ENCODE data around the gene HAGH. TPM values are rescaled to one million over a fixed set of nuclear protein-coding genes. Genes with fewer than 3 reads are reported as not detected.

The HAGH gene
- total RNA-seq, 6 donors from 2014 or later = 84.5 to 251 (median 122) TPM

DNA sequence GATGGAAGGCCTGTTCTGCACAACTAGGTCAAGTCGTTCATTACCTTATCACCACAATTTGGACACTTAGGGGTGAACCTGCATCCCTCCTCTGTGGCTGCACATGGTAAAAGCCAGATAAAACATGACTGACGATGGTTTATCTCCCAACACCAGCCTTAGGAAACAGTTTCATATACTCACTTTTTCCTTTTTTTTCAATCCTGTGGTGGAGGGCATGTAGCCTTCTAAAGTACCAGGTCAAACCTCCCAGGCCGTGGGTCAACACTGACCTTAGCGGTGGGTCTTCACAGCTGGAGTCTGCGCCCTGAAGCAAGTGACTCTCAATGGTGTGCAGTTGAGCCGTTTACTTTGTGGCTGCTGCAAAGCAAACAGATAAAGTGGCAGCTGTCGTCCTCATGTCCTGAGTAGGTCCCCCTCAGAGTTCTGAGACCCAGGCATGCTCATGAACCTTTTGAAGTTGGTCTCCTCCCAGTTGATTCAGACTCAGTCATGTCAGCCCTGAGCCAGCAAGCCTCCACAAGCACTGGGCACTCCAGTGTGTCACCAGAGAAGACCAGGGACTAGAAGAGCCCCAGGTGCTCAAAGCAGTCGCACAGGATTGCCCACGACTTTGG is 6.3 kb upstream of the HAGH start:
- Histone ChIP-seq H3K4me1 (peaks cover 12 to 17% (median 14%) of the 10 kb centered on the region in 4 donors), H3K27me3 (no peaks in the 10 kb centered on the region), H3K27ac (no peak overlapping the region), H3K4me3 (no peak overlapping the region), H3K9me3 (no peaks in the 10 kb centered on the region), H3K36me3 (peaks cover 0 to 3% (median 0%) of the 10 kb centered on the region in 4 donors)
- DNase-seq (no peak), ATAC-seq (ENCODE audit: low FRiP score in 2 of 2) (no peak)
- 70 to 79% methylated on average over 9 of the region's 9 CpGs for WGBS, 2 donors
- TF ChIP-seq EP300 (IDR thresholded peaks at IDR 0.05) = no peak
- TF ChIP-seq, protein P1, sequence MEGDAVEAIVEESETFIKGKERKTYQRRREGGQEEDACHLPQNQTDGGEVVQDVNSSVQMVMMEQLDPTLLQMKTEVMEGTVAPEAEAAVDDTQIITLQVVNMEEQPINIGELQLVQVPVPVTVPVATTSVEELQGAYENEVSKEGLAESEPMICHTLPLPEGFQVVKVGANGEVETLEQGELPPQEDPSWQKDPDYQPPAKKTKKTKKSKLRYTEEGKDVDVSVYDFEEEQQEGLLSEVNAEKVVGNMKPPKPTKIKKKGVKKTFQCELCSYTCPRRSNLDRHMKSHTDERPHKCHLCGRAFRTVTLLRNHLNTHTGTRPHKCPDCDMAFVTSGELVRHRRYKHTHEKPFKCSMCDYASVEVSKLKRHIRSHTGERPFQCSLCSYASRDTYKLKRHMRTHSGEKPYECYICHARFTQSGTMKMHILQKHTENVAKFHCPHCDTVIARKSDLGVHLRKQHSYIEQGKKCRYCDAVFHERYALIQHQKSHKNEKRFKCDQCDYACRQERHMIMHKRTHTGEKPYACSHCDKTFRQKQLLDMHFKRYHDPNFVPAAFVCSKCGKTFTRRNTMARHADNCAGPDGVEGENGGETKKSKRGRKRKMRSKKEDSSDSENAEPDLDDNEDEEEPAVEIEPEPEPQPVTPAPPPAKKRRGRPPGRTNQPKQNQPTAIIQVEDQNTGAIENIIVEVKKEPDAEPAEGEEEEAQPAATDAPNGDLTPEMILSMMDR (IDR thresholded peaks at IDR 0.05) = no peak
- no peak for TF ChIP-seq POLR2AphosphoS5 (IDR thresholded peaks at IDR 0.05)

DNA sequence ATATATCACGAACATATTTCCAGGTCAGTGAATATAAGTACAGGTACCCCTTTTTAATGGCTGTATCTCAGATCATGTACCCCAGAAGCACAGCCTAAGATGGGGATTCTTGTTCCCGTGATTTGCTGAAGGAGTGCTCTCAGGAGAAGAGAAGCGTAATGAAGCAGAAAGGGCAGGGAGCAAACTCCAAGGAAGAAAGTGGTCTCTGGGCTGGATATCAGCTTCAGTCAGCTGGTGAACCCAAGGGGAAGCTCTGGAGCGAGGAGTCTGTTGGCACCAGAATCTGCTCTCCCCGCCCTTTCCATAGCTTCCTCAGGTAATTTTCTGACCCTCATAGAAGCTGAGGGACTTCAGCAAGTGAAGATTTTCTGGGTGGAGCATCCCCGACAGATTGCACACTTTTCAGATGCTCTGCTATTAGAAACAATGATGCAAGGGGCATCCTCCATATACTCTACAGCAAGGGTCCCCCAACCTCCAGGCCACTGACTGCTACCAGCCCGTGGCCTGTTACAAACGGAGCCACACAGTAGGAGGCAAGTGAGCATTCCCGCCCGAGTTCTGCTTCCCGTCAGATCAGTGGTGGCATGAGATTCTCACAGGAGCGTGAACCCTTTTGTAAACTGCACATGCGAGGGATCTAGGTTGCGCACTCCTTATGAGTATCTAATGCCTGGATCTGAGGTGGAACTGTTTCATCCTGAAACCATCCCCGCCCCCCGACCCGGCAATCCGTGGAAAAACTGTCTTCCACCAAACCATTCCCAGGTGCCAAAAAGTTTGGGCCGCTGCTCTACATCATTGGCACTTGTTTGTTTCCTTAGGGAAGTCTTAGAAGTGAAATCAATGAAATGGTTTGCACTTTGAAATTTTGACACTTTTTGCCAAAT is 4.8 kb upstream of the HAGH start:
- Histone ChIP-seq H3K4me3 (no peak overlapping the region), H3K27me3 (no peaks in the 10 kb centered on the region), H3K9me3 (no peaks in the 10 kb centered on the region), H3K27ac (no peak overlapping the region), H3K4me1 (peaks cover 12 to 26% (median 19%) of the 10 kb centered on the region in 4 donors), H3K36me3 (peaks cover 0 to 3% (median 0%) of the 10 kb centered on the region in 4 donors)
- 88 to 92% methylated on average over 19 of the region's 19 CpGs for WGBS, 2 donors
- no peak for DNase-seq
- no peak for ATAC-seq (ENCODE audit: low FRiP score in 2 of 2)
- TF ChIP-seq, protein P1 (IDR thresholded peaks at IDR 0.05) = no peak
- no peak for TF ChIP-seq POLR2A (IDR thresholded peaks at IDR 0.05)
- TF ChIP-seq POLR2AphosphoS5 (IDR thresholded peaks at IDR 0.05) = no peak
- TF ChIP-seq EP300 (IDR thresholded peaks at IDR 0.05) = no peak

GRCh38 chr16:1830213-1830612 is 3.6 kb upstream of the HAGH start:
- TF ChIP-seq EP300 (IDR thresholded peaks at IDR 0.05) (no peak), POLR2A (IDR thresholded peaks at IDR 0.05) (no peak), POLR2AphosphoS5 (IDR thresholded peaks at IDR 0.05) (no peak)
- TF ChIP-seq, protein P1 (IDR thresholded peaks at IDR 0.05) = no peak
- no peak overlapping the region for H3K27ac ChIP-seq
- DNase-seq (no peak), ATAC-seq (ENCODE audit: low FRiP score in 2 of 2) (no peak)
- no peak overlapping the region for H3K4me3 ChIP-seq
- peaks cover 0 to 3% (median 0%) of the 10 kb centered on the region in 4 donors for H3K36me3 ChIP-seq
- no peaks in the 10 kb centered on the region for H3K27me3 ChIP-seq
- peaks cover 19 to 37% (median 24%) of the 10 kb centered on the region in 4 donors for H3K4me1 ChIP-seq
- WGBS, 2 donors = 53 to 69% methylated on average over 3 of the region's 3 CpGs
- no peaks in the 10 kb centered on the region for H3K9me3 ChIP-seq

DNA sequence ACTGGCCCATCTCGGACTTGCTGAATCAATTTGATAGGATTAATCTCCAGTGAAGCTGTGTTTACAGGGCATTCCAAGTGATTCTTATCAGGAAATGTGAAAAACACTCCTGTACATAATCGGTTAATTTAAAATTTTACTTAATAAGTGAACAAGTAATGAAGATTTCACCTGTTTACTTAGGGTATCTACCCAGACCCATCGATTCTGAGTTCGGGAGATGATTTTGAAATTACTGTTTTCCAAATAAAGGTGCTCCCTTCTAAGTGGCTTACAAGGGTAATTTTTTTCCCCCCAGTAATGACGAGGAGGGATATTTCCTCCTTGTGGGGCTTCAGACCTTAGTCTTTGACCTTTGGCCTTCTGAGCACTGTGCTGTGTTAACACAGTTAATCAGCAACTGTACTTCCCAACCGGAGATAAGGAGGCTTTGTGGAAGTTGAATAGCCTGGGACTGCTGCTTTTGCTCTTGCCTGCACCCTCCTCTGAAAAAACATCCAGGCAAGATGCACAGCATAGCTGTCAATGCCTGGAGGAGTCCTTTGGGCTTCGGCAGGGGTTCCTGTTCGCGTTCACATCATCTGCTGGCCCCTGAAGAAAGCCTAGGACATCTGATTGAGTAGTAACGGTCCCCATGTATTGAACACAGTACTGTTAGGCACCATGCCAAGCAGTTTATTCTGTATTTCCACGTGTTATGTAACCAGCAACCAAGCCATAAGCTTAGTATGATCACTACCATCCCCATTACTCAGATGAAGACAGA is 2.2 kb upstream of the HAGH start:
- ATAC-seq (ENCODE audit: low FRiP score in 2 of 2) (no peak), DNase-seq (no peak)
- Histone ChIP-seq H3K4me1 (peaks cover 26 to 51% (median 32%) of the 10 kb centered on the region in 4 donors), H3K36me3 (peaks cover 0 to 3% (median 0%) of the 10 kb centered on the region in 4 donors), H3K27me3 (no peaks in the 10 kb centered on the region), H3K27ac (no peak overlapping the region), H3K9me3 (no peaks in the 10 kb centered on the region), H3K4me3 (peak overlapping the region in 1 of 4 donors; percentile 95)
- no peak for TF ChIP-seq EP300 (IDR thresholded peaks at IDR 0.05)
- TF ChIP-seq POLR2A (IDR thresholded peaks at IDR 0.05) = no peak
- TF ChIP-seq, protein P1 (IDR thresholded peaks at IDR 0.05) = no peak
- no peak for TF ChIP-seq POLR2AphosphoS5 (IDR thresholded peaks at IDR 0.05)
- 55 to 74% methylated on average over 7 to 11 of the region's 11 CpGs for WGBS, 2 donors

Measured in upper lobe of left lung (tissue), 6 donors.